Right forelimb (tissue), 1 donor: ENCODE results near the gene PATL2.
"Not testable (repeated sequence)": the region's sequence is repeated elsewhere in the genome, so short reads cannot be mapped to it uniquely, and the experiment has no call there.

Experiments
- DNase-seq: peaks from one replicate; pipeline ENCODE4 v3.0.0-alpha.2; 2018

PATL2 gene

GRCh38 chr15:44719293-44719999 lies 8.3 kb upstream of the PATL2 start:
- DNase-seq, result no peak

DNA sequence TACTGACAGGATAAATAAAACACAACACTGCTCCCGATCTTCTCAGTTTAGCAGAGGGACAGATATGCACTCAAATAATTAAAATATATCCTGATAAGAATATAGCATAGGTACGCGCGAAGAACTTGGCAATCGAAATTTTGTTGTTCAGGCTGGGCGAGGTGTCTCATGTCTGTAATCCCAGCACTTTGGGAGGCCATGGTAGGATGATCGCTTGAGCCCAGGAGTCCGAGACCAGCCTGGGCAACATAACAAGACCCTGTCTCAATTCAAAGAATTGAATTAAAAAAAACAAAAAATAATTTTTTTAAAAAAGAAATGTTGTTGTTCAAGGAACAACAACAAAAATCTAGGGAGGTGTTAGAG lies 7.8 kb upstream of the PATL2 start:
- no peak for DNase-seq

DNA sequence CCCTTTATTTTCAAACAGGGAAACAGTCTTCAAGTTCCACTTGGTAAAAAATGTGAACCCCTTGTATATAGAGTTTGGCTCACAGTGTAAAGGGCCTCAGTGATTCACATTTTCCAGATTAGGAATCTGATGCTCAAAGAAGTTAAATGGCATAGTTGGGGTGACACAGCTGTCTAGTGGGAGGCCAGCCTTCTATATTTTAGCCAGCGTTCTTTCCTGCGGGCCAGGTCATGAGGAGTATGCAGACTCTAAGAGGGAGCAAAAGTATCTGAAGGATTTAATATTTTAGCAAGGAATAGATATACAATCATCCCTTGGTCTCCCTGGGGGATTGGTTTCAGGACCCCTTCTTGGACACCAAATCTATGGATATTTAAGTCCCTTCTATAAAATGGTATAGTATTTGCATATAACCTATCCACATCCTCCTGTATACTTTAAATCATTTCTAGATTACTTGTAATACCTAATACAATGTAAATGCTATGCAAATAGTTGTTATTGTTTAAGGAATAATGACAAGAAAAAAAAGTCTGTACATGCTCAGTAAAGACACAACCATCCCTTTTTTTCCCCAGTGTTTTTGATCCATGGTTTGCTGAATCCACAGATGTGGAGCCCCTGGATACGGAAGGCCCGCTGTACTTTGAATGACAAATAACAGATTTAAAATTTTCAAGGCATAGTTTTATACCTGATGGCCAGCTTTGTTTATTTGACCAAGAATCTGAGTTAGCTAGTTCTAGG lies 7.2 kb upstream of the PATL2 start:
- DNase-seq, result no peak

GRCh38 chr15:44716983-44717602 lies 6.0 kb upstream of the PATL2 start:
- DNase-seq, result no peak

- no peak for DNase-seq
Observed at GRCh38 chr15:44715797-44716334, 4.7 kb upstream of the PATL2 start.

DNA sequence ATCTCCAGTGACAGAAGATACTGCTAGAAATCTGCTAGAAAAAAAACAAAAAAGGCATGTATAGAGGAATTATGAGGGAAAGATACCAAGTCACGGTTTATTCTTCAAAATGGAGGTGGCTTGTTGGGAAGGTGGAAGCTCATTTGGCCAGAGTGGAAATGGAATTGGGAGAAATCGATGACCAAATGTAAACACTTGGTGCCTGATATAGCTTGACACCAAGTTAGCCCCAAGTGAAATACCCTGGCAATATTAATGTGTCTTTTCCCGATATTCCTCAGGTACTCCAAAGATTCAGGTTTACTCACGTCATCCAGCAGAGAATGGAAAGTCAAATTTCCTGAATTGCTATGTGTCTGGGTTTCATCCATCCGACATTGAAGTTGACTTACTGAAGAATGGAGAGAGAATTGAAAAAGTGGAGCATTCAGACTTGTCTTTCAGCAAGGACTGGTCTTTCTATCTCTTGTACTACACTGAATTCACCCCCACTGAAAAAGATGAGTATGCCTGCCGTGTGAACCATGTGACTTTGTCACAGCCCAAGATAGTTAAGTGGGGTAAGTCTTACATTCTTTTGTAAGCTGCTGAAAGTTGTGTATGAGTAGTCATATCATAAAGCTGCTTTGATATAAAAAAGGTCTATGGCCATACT lies 4.1 kb upstream of the PATL2 start:
- no peak for DNase-seq

GRCh38 chr15:44713006-44713966 lies 2.2 kb upstream of the PATL2 start:
- DNase-seq, result no peak

DNA sequence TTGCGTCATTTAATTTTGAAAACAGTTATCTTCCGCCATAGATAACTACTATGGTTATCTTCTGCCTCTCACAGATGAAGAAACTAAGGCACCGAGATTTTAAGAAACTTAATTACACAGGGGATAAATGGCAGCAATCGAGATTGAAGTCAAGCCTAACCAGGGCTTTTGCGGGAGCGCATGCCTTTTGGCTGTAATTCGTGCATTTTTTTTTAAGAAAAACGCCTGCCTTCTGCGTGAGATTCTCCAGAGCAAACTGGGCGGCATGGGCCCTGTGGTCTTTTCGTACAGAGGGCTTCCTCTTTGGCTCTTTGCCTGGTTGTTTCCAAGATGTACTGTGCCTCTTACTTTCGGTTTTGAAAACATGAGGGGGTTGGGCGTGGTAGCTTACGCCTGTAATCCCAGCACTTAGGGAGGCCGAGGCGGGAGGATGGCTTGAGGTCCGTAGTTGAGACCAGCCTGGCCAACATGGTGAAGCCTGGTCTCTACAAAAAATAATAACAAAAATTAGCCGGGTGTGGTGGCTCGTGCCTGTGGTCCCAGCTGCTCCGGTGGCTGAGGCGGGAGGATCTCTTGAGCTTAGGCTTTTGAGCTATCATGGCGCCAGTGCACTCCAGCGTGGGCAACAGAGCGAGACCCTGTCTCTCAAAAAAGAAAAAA lies 1.4 kb upstream of the PATL2 start:
- no peak for DNase-seq

- no peak for DNase-seq
Observed at GRCh38 chr15:44711743-44712345, 721 bp upstream of the PATL2 start.

- no peak for DNase-seq
Observed at GRCh38 chr15:44710236-44711095, 657 bp downstream of the PATL2 start.

- no peak for DNase-seq
Observed at GRCh38 chr15:44706946-44707636, 4.0 kb downstream of the PATL2 start.

GRCh38 chr15:44706401-44706800 lies 4.7 kb downstream of the PATL2 start:
- no peak for DNase-seq

DNA sequence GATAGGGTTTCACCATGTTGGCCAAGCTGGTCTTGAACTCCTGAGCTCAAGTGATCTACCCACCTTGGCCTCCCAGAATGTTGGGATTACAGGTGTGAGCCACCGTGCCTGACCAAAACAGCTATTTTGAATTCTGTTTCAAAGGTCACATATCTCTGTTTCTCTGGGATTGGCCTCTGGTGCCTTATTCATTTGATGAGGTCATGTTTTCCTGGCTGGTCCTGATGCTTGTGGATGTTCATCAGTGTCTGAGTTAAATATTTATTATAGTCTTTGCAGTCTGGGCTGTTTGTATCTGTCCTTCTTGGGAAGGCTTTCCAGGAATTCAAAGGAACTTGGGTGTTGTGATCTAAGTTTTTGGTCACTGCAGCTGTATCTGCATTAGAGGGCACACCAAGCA lies 5.1 kb downstream of the PATL2 start:
- no peak for DNase-seq

GRCh38 chr15:44700676-44701075 lies 10.4 kb downstream of the PATL2 start:
- not testable (repeated sequence) for DNase-seq

GRCh38 chr15:44698641-44699040 lies 12.5 kb downstream of the PATL2 start:
- DNase-seq, result no peak

DNA sequence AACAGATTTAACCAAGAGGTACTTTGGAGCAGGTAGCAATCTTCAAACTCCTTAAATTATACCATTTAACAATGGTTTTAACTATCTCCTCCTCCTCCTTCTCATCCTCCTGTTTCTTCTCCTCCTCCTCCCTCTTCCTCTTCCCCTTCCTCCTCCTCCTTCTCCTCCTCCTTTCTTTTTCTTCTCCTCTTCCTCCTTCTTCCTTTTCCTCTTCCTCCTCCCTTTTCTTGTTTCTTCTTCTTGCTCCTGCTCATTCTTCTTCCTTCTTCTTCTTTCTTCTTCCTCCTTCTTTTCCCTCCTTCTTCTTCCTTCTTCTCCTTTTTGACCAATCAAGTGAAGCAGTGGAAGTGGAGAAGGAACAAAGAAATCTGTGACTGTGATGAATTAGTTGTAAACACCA lies 14.1 kb downstream of the PATL2 start:
- DNase-seq, result no peak

GRCh38 chr15:44695294-44695693 lies 15.8 kb downstream of the PATL2 start:
- DNase-seq, result no peak

- DNase-seq, result no peak
Observed at GRCh38 chr15:44694416-44694815, 16.7 kb downstream of the PATL2 start.

DNA sequence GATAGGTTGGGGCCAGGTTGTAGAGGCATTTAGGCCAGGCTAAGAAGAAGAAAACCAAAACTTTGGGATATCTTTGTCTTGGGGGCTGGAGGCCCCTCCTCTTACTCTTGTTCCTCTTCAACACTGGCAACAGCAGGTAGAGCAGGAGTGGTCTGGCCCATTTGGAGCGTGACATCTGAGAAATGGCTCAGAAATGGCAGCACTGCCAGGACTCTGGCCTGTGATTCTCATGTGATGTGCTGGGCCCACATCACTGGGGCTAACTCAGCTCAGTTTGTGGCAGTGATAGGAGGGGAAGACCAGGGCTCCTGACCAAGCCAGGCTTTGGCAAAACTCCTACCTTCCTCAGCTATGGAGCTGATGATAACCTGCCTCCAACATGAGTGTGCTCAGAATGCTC lies 18.5 kb downstream of the PATL2 start:
- DNase-seq, result no peak
